ENCODE results near the gene RAD51B. TPM values are rescaled to one million over a fixed set of nuclear protein-coding genes. Genes with fewer than 3 reads are reported as not detected.

The RAD51B gene
- total RNA-seq, 6 donors from 2014 or later, result 10.6 to 63.9 (median 18.4) TPM

DNA sequence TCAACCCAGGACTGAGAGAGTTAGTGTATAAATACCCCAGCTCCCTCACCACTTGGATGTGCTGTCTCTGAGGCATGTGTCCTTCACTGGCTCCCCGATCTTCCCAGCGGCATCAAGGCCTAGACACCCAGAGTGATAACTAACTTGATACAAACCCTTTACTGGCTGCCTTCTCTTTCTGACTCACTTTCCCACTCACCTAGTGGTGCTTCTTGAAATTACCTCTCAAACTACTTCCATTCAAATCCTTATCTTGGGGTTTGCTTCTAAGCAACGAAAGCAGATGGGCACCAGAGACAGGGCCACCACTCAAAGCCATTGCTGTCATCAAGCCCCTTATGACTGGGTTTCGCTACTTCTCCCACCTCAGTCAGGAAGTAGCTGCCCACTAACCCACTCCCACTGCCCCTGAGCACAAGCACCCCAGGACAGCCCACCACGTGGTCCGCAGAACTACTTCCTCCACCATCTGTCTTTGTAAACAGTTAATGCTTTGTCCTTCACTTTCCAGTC, 956.1 kb downstream of the RAD51B start:
- Histone ChIP-seq H3K27me3 (no peaks in the 10 kb centered on the region), H3K9me3 (peaks cover 0 to 5% (median 0%) of the 10 kb centered on the region in 4 donors), H3K4me1 (peaks cover 45 to 49% (median 48%) of the 10 kb centered on the region in 4 donors), H3K36me3 (no peaks in the 10 kb centered on the region), H3K4me3 (no peak overlapping the region), H3K27ac (no peak overlapping the region)
- 78 to 83% methylated on average over 6 of the region's 6 CpGs for WGBS, 2 donors
- peak in 1 of 2 donors; percentile 18 for DNase-seq
- ATAC-seq (ENCODE audit: low FRiP score in 2 of 2), result no peak
- TF ChIP-seq, protein P1, sequence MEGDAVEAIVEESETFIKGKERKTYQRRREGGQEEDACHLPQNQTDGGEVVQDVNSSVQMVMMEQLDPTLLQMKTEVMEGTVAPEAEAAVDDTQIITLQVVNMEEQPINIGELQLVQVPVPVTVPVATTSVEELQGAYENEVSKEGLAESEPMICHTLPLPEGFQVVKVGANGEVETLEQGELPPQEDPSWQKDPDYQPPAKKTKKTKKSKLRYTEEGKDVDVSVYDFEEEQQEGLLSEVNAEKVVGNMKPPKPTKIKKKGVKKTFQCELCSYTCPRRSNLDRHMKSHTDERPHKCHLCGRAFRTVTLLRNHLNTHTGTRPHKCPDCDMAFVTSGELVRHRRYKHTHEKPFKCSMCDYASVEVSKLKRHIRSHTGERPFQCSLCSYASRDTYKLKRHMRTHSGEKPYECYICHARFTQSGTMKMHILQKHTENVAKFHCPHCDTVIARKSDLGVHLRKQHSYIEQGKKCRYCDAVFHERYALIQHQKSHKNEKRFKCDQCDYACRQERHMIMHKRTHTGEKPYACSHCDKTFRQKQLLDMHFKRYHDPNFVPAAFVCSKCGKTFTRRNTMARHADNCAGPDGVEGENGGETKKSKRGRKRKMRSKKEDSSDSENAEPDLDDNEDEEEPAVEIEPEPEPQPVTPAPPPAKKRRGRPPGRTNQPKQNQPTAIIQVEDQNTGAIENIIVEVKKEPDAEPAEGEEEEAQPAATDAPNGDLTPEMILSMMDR (IDR thresholded peaks at IDR 0.05), result no peak
- no peak for TF ChIP-seq POLR2AphosphoS5 (IDR thresholded peaks at IDR 0.05)
- TF ChIP-seq EP300 (IDR thresholded peaks at IDR 0.05), result no peak
- TF ChIP-seq POLR2A (IDR thresholded peaks at IDR 0.05), result no peak

DNA sequence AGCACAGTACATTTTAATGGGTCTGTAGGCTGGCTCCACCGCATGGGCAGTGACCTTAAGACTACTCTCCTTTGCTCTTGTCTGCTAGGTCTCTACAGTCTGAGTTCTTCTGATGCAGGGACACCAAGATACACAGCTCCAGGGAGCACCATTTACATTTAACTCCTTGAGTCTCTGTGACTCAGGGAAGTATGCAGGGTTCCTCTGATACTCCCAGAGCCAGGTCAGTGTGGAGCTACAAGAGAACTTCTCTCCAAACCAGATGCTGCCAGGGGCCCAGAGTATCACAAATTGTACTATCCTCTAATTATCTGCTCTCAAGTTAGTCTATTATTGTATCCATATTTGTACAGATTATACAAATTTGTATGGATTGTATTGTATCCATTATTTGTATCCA, 958.1 kb downstream of the RAD51B start:
- ATAC-seq (ENCODE audit: low FRiP score in 2 of 2) (no peak), DNase-seq (peak in 1 of 2 donors; percentile 12)
- H3K9me3 ChIP-seq, result peaks cover 0 to 5% (median 0%) of the 10 kb centered on the region in 4 donors
- TF ChIP-seq POLR2A (IDR thresholded peaks at IDR 0.05), result no peak
- TF ChIP-seq, protein P1 (IDR thresholded peaks at IDR 0.05), result no peak
- no peak for TF ChIP-seq POLR2AphosphoS5 (IDR thresholded peaks at IDR 0.05)
- TF ChIP-seq EP300 (IDR thresholded peaks at IDR 0.05), result no peak
- no peaks in the 10 kb centered on the region for H3K36me3 ChIP-seq
- no peak overlapping the region for H3K27ac ChIP-seq
- no peaks in the 10 kb centered on the region for H3K27me3 ChIP-seq
- no peak overlapping the region for H3K4me3 ChIP-seq
- 93 to 96% methylated on average over 1 of the region's 1 CpG for WGBS, 2 donors
- H3K4me1 ChIP-seq, result peaks cover 41 to 53% (median 45%) of the 10 kb centered on the region in 4 donors

Small RNA genes within 50 kb of the gene (small RNA-seq; reads per million reads assigned to genes)
- gene RN7SL108P (0 reads per million in 4 donors), gene RN7SL706P (0 reads per million in 4 donors), gene RNU6-921P (0 reads per million in 4 donors)

Other genes with a start within 250 kb of the RAD51B start
- gene PIGH, start 219.5 kb upstream of the RAD51B start, total RNA-seq, result 10 to 100 TPM; 11.5 to 27.5 (median 23.1) TPM
- gene ARG2, start 199.9 kb upstream of the RAD51B start, total RNA-seq, result 10 to 100 TPM in 1 of 6 donors, 1 to 10 TPM in 4, not detected in 1; 1.1 to 11.7 (median 8.6) TPM
- gene VTI1B, start 145.1 kb upstream of the RAD51B start, total RNA-seq, result 100 to 1,000 TPM in 1 of 6 donors, 10 to 100 TPM in 5; 39.8 to 107 (median 57.5) TPM
- 10 to 100 TPM; 42.8 to 61.1 (median 49.4) TPM for gene RDH11, start 124.0 kb upstream of the RAD51B start, total RNA-seq
- gene RDH12, start 117.9 kb upstream of the RAD51B start, total RNA-seq, result under 1 TPM in 3 of 6 donors, not detected in 3; 0.17 to 0.40 (median 0.39) TPM
- 100 to 1,000 TPM in 1 of 6 donors, 10 to 100 TPM in 5; 27.7 to 153 (median 44.5) TPM for gene ZFYVE26, start 3.2 kb upstream of the RAD51B start, total RNA-seq

Data from upper lobe of left lung (tissue), 6 donors.